ENCODE data around the gene NFX1. TPM values are rescaled to one million over a fixed set of nuclear protein-coding genes. Genes with fewer than 3 reads are reported as not detected.

NFX1 gene
- total and polyA plus RNA-seq, 2 donors: 15.5 to 23.3 TPM

DNA sequence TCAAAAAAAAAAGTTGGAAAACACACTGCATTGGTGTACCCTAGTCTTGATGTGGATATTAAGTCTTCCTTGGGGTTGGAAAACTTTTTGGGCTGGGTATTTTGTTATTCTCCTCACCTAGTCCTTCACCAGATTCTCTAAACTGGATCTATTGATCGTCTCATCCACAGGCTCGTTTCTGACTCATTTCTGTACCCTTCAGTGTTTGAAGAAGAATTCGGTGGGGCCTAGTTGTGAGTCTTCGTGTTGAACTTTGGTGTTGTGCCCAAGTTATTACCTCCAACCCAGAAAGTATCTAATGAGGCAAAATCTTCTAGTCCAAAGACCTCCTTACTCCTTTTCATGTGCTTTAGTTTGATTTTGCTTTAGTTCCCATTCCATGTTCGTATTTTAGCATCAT is 1.6 kb downstream of the NFX1 start:
- Histone ChIP-seq H3K36me3 (ENCODE audit: control insufficient read depth in 2 of 2, insufficient read depth in 2 of 2, low read length in 1 of 2) (peaks cover 23 to 42% of the 10 kb centered on the region in 2 donors), H3K9me3 (ENCODE audit: control insufficient read depth in 2 of 2, insufficient read depth in 1 of 2, low read length in 1 of 2) (no peaks in the 10 kb centered on the region), H3K27me3 (ENCODE audit: control insufficient read depth in 2 of 2, insufficient read depth in 1 of 2, low read length in 1 of 2) (no peaks in the 10 kb centered on the region), H3K4me1 (ENCODE audit: control insufficient read depth in 2 of 2, insufficient read depth in 2 of 2, low read length in 2 of 2) (peaks cover 33 to 52% of the 10 kb centered on the region in 2 donors), H3K4me3 (ENCODE audit: low read length in 2 of 2) (no peak overlapping the region), H3K27ac (ENCODE audit: low read depth in 1 of 2, low read length in 1 of 2) (no peak overlapping the region)
- DNase-seq (ENCODE audit: low read depth in 6 of 9, low spot score in 9 of 9): no peak
- WGBS: 97% methylated on average over 5 of the region's 5 CpGs

DNA sequence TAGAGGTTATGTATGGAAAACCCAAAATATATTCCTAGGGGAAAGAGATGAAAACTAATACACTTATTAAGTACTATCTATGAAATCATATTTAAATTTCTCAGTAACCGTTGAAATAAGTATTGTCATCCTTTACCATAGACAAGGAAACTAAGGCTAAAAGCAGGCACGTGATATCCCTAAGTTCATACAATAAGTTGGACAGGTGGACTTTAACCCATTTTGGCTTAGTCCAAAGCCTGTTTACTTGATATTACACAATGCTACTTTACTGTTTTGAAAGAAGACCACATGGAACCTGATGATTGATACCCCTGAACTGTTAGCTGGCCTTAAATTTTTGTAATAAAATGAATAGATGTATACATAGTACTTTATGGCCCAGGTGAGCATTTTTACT is 3.5 kb downstream of the NFX1 start:
- H3K4me3 ChIP-seq (ENCODE audit: low read length in 2 of 2): no peak overlapping the region
- H3K27me3 ChIP-seq (ENCODE audit: control insufficient read depth in 2 of 2, insufficient read depth in 1 of 2, low read length in 1 of 2): no peaks in the 10 kb centered on the region
- no peak overlapping the region for H3K27ac ChIP-seq (ENCODE audit: low read depth in 1 of 2, low read length in 1 of 2)
- DNase-seq (ENCODE audit: low read depth in 6 of 9, low spot score in 9 of 9): no peak
- H3K9me3 ChIP-seq (ENCODE audit: control insufficient read depth in 2 of 2, insufficient read depth in 1 of 2, low read length in 1 of 2): no peaks in the 10 kb centered on the region
- 96% methylated on average over 2 of the region's 2 CpGs for WGBS
- peaks cover 47 to 61% of the 10 kb centered on the region in 2 donors for H3K4me1 ChIP-seq (ENCODE audit: control insufficient read depth in 2 of 2, insufficient read depth in 2 of 2, low read length in 2 of 2)
- peaks cover 23 to 52% of the 10 kb centered on the region in 2 donors for H3K36me3 ChIP-seq (ENCODE audit: control insufficient read depth in 2 of 2, insufficient read depth in 2 of 2, low read length in 1 of 2)

DNA sequence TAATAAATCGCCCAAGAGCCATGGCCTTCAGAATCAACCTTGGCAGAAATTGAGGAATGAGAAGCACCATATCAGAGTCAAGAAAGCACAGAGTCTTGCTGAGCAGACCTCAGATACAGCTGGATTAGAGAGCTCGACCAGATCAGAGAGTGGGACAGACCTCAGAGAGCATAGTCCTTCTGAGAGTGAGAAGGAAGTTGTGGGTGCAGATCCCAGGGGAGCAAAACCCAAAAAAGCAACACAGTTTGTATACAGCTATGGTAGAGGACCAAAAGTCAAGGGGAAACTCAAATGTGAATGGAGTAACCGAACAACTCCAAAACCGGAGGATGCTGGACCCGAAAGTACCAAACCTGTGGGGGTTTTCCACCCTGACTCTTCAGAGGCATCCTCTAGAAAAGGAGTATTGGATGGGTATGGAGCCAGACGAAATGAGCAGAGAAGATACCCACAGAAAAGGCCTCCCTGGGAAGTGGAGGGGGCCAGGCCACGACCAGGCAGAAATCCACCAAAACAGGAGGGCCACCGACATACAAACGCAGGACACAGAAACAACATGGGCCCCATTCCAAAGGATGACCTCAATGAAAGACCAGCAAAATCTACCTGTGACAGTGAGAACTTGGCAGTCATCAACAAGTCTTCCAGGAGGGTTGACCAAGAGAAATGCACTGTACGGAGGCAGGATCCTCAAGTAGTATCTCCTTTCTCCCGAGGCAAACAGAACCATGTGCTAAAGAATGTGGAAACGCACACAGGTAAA is 4.5 kb downstream of the NFX1 start:
- no peak overlapping the region for H3K27ac ChIP-seq (ENCODE audit: low read depth in 1 of 2, low read length in 1 of 2)
- 96% methylated on average over 12 of the region's 12 CpGs for WGBS
- peaks cover 48 to 58% of the 10 kb centered on the region in 2 donors for H3K4me1 ChIP-seq (ENCODE audit: control insufficient read depth in 2 of 2, insufficient read depth in 2 of 2, low read length in 2 of 2)

DNA sequence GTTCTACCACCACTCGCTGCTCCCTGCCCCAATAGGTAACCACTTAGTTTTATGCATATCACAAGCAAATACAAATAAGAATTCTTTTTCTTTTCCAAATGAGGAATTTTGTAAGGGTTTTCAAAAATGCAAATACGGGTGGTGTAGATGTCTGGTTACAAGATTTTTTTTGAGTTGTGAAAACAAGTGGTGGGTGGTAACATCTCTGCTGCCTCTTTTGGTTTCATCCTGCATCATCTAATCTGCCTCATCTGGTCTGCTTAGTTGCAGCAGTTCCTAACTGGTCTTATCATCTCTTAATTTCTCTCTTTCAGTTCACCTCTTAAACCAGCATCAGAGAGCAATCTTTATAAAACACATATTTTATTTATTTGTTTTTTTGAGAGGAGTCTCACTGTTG is 5.3 kb downstream of the NFX1 start:
- Histone ChIP-seq H3K9me3 (ENCODE audit: control insufficient read depth in 2 of 2, insufficient read depth in 1 of 2, low read length in 1 of 2) (no peaks in the 10 kb centered on the region), H3K4me1 (ENCODE audit: control insufficient read depth in 2 of 2, insufficient read depth in 2 of 2, low read length in 2 of 2) (peaks cover 48 to 58% of the 10 kb centered on the region in 2 donors), H3K4me3 (ENCODE audit: low read length in 2 of 2) (no peak overlapping the region), H3K27me3 (ENCODE audit: control insufficient read depth in 2 of 2, insufficient read depth in 1 of 2, low read length in 1 of 2) (no peaks in the 10 kb centered on the region), H3K27ac (ENCODE audit: low read depth in 1 of 2, low read length in 1 of 2) (peak overlapping the region in 1 of 2 donors; percentile 53), H3K36me3 (ENCODE audit: control insufficient read depth in 2 of 2, insufficient read depth in 2 of 2, low read length in 1 of 2) (peaks cover 28 to 69% of the 10 kb centered on the region in 2 donors)
- 93% methylated on average over 2 of the region's 2 CpGs for WGBS
- DNase-seq (ENCODE audit: low read depth in 6 of 9, low spot score in 9 of 9): peak in 1 of 9 donors; percentile 30

More for the DNA sequence above, 4.5 kb downstream of the NFX1 start:
- Histone ChIP-seq H3K4me3 (ENCODE audit: low read length in 2 of 2) (no peak overlapping the region), H3K9me3 (ENCODE audit: control insufficient read depth in 2 of 2, insufficient read depth in 1 of 2, low read length in 1 of 2) (no peaks in the 10 kb centered on the region), H3K27me3 (ENCODE audit: control insufficient read depth in 2 of 2, insufficient read depth in 1 of 2, low read length in 1 of 2) (no peaks in the 10 kb centered on the region), H3K36me3 (ENCODE audit: control insufficient read depth in 2 of 2, insufficient read depth in 2 of 2, low read length in 1 of 2) (peaks cover 27 to 62% of the 10 kb centered on the region in 2 donors)
- no peak for DNase-seq (ENCODE audit: low read depth in 6 of 9, low spot score in 9 of 9)

DNA sequence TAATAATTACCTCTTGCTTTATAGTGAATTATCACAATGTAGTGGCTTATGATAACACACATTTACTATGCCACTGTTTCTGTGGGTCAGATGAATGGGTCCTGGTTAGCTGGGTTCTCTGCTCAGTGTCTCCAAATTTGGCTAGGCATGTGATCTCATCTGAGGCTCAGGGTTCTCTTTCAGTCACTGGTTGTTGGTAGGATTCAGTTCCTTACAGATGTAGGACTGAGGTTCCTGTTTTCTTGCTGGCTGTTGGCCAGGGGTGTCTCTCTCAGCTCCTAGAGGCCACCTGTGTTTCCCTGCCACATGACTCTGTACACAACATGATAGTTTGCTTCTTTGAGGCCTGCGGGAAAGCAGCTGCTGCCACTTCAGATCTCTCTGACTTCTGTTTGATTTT is 7.1 kb downstream of the NFX1 start:
- Histone ChIP-seq H3K4me3 (ENCODE audit: low read length in 2 of 2) (peak overlapping the region; percentile 6 to 19), H3K27ac (ENCODE audit: low read depth in 1 of 2, low read length in 1 of 2) (peak overlapping the region; percentile 78 to 96), H3K27me3 (ENCODE audit: control insufficient read depth in 2 of 2, insufficient read depth in 1 of 2, low read length in 1 of 2) (no peaks in the 10 kb centered on the region), H3K9me3 (ENCODE audit: control insufficient read depth in 2 of 2, insufficient read depth in 1 of 2, low read length in 1 of 2) (no peaks in the 10 kb centered on the region), H3K4me1 (ENCODE audit: control insufficient read depth in 2 of 2, insufficient read depth in 2 of 2, low read length in 2 of 2) (peaks cover 35 to 45% of the 10 kb centered on the region in 2 donors), H3K36me3 (ENCODE audit: control insufficient read depth in 2 of 2, insufficient read depth in 2 of 2, low read length in 1 of 2) (peaks cover 44 to 80% of the 10 kb centered on the region in 2 donors)
- WGBS: 0% methylated on average over 1 of the region's 1 CpG
- peak; percentile 55 to 93 (median 81) for DNase-seq (ENCODE audit: low read depth in 6 of 9, low spot score in 9 of 9)

DNA sequence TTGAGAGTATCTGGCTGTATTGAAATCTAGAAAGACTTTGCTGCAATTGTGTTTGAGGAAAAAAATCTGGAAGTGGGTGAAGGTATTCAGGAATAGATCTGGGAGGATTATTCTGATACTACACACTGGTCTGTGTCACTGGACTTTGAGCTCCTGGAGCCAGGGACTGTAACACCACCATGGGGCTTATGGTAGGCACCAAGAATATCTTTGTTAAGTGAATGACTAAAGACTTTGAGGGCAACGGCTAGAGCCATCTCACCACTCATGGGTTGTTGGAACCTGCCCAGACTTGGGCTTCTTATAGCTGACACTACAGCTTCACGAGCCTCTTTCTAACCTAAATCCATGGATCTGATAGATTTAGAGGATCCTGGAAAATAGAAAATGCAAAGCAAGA is 10.2 kb downstream of the NFX1 start:
- Histone ChIP-seq H3K4me1 (ENCODE audit: control insufficient read depth in 2 of 2, insufficient read depth in 2 of 2, low read length in 2 of 2) (peaks cover 24 to 34% of the 10 kb centered on the region in 2 donors), H3K27ac (ENCODE audit: low read depth in 1 of 2, low read length in 1 of 2) (no peak overlapping the region), H3K27me3 (ENCODE audit: control insufficient read depth in 2 of 2, insufficient read depth in 1 of 2, low read length in 1 of 2) (no peaks in the 10 kb centered on the region), H3K36me3 (ENCODE audit: control insufficient read depth in 2 of 2, insufficient read depth in 2 of 2, low read length in 1 of 2) (peaks cover 48 to 87% of the 10 kb centered on the region in 2 donors), H3K4me3 (ENCODE audit: low read length in 2 of 2) (no peak overlapping the region), H3K9me3 (ENCODE audit: control insufficient read depth in 2 of 2, insufficient read depth in 1 of 2, low read length in 1 of 2) (no peaks in the 10 kb centered on the region)
- DNase-seq (ENCODE audit: low read depth in 6 of 9, low spot score in 9 of 9): no peak
- 95% methylated on average over 2 of the region's 2 CpGs for WGBS

DNA sequence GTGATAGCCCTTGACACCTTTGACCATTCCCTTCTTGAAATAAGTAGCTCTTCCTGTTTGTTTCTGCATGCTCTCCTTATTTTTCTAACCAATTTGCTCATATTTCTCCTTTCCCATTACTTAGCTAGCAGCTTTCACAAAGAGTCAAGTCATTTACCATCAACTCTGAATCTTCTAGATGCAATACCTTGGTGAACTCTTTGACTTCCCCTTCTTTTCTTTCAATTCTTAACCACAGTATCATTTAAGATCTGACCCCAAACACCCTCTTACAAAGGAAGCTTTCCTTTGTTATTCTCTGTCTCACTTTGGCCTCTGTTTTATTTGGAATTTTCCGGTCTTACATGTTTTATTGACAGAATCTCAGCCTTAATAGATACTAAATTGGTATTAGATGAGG is 14.0 kb downstream of the NFX1 start:
- no peaks in the 10 kb centered on the region for H3K27me3 ChIP-seq (ENCODE audit: control insufficient read depth in 2 of 2, insufficient read depth in 1 of 2, low read length in 1 of 2)
- H3K4me1 ChIP-seq (ENCODE audit: control insufficient read depth in 2 of 2, insufficient read depth in 2 of 2, low read length in 2 of 2): peaks cover under 1 to 1% of the 10 kb centered on the region in 2 donors
- peaks cover 68 to 95% of the 10 kb centered on the region in 2 donors for H3K36me3 ChIP-seq (ENCODE audit: control insufficient read depth in 2 of 2, insufficient read depth in 2 of 2, low read length in 1 of 2)
- no peak overlapping the region for H3K27ac ChIP-seq (ENCODE audit: low read depth in 1 of 2, low read length in 1 of 2)
- WGBS: 96% methylated on average over 1 of the region's 1 CpG
- H3K9me3 ChIP-seq (ENCODE audit: control insufficient read depth in 2 of 2, insufficient read depth in 1 of 2, low read length in 1 of 2): no peaks in the 10 kb centered on the region
- no peak overlapping the region for H3K4me3 ChIP-seq (ENCODE audit: low read length in 2 of 2)
- no peak for DNase-seq (ENCODE audit: low read depth in 6 of 9, low spot score in 9 of 9)

DNA sequence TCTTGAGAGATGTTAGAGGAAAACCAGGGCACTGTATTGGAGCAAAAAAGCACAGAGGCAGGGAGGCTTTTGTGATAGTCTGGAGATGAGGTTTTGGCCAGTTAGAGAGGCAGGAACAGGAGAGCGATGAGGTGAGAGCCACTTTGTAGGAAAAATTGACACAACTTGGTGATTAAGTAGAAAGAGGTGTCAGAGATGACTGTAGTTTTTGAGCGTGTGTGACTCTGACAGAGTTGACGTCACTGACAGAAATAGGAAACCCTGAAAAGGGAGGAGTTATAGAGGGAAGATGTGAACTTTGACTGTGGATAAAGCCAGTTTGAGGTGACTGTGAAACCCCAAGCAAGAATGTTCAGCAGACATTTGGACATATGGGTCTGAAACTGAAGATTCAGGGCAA is 15.7 kb downstream of the NFX1 start:
- Histone ChIP-seq H3K4me1 (ENCODE audit: control insufficient read depth in 2 of 2, insufficient read depth in 2 of 2, low read length in 2 of 2) (no peaks in the 10 kb centered on the region), H3K36me3 (ENCODE audit: control insufficient read depth in 2 of 2, insufficient read depth in 2 of 2, low read length in 1 of 2) (peaks cover 71 to 92% of the 10 kb centered on the region in 2 donors), H3K27me3 (ENCODE audit: control insufficient read depth in 2 of 2, insufficient read depth in 1 of 2, low read length in 1 of 2) (no peaks in the 10 kb centered on the region), H3K9me3 (ENCODE audit: control insufficient read depth in 2 of 2, insufficient read depth in 1 of 2, low read length in 1 of 2) (no peaks in the 10 kb centered on the region), H3K4me3 (ENCODE audit: low read length in 2 of 2) (no peak overlapping the region), H3K27ac (ENCODE audit: low read depth in 1 of 2, low read length in 1 of 2) (no peak overlapping the region)
- WGBS: 94% methylated on average over 3 of the region's 3 CpGs
- DNase-seq (ENCODE audit: low read depth in 6 of 9, low spot score in 9 of 9): no peak

DNA sequence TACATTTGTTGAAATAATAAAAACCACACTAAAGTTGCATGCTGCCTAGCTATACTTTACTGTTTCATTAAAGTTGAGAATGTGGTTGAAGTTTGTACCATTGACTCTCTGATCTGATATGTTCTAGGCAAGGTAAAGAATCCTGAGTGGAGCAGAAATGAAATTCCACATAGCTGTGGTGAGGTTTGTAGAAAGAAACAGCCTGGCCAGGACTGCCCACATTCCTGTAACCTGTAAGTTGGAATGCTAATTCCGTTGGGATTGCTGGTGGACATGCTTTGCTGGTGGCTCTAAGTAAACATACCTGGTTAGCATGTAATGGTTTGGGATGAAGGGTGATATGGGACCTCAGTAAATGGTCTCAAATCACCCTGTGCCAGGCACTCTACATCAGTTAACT is 16.8 kb downstream of the NFX1 start:
- Histone ChIP-seq H3K27ac (ENCODE audit: low read depth in 1 of 2, low read length in 1 of 2) (no peak overlapping the region), H3K4me3 (ENCODE audit: low read length in 2 of 2) (no peak overlapping the region), H3K27me3 (ENCODE audit: control insufficient read depth in 2 of 2, insufficient read depth in 1 of 2, low read length in 1 of 2) (no peaks in the 10 kb centered on the region), H3K9me3 (ENCODE audit: control insufficient read depth in 2 of 2, insufficient read depth in 1 of 2, low read length in 1 of 2) (no peaks in the 10 kb centered on the region), H3K36me3 (ENCODE audit: control insufficient read depth in 2 of 2, insufficient read depth in 2 of 2, low read length in 1 of 2) (peaks cover 68 to 92% of the 10 kb centered on the region in 2 donors), H3K4me1 (ENCODE audit: control insufficient read depth in 2 of 2, insufficient read depth in 2 of 2, low read length in 2 of 2) (no peaks in the 10 kb centered on the region)
- DNase-seq (ENCODE audit: low read depth in 6 of 9, low spot score in 9 of 9): no peak
- 96% methylated on average over 1 of the region's 1 CpG for WGBS
